CD8-positive, alpha-beta memory T cell (primary cell): ENCODE data around the gene SMIM8. TPM values are rescaled to one million over a fixed set of nuclear protein-coding genes. Genes with fewer than 3 reads are reported as not detected.
"Not testable (repeated sequence)": the region's sequence is repeated elsewhere in the genome, so short reads cannot be mapped to it uniquely, and the experiment has no call there.

ENCODE experiments used
- CTCF ChIA-PET: fragments of 350-600 bp; sonication (Branson Sonifier 250); formaldehyde crosslinking; loops from one replicate; lab custom pipeline; 2021; ENCODE audit warnings: antibody characterized with exemption; lab: Charles Lee
- POLR2A ChIA-PET: fragments of 350-600 bp; sonication (Branson Sonifier 250); formaldehyde crosslinking; loops from one replicate; lab custom pipeline; 2021; ENCODE audit warnings: antibody characterized with exemption; lab: Charles Lee
- DNase-seq, 5 donors: peaks; one replicate each; pipeline versions ENCODE4 v3.0.0 to v3.0.0-alpha.2; 2020 to 2022; ENCODE audit warnings: mixed read lengths in 1 of 5
- H3K27ac ChIP-seq: one replicate; pipeline ENCODE4 v1.7.0; 2013; ENCODE audit warnings: low read depth, mild to moderate bottlenecking, low read length, moderate library complexity
- H3K27me3 ChIP-seq: 2 replicates; pipeline ENCODE4 v1.7.0; 2013; ENCODE audit warnings: low read length, mild to moderate bottlenecking; ENCODE audit not compliant: insufficient read depth, poor library complexity, severe bottlenecking
- H3K36me3 ChIP-seq: 2 replicates; pipeline ENCODE4 v1.7.0; 2013; ENCODE audit warnings: mild to moderate bottlenecking, low read length, moderate library complexity; ENCODE audit not compliant: insufficient read depth
- H3K4me1 ChIP-seq: 2 replicates; pipeline ENCODE4 v1.7.0; 2013; ENCODE audit warnings: mild to moderate bottlenecking, low read length, moderate library complexity; ENCODE audit not compliant: insufficient read depth
- H3K4me3 ChIP-seq: 2 replicates; pipeline ENCODE4 v1.7.0; 2013; ENCODE audit warnings: mild to moderate bottlenecking, low read length
- H3K9me3 ChIP-seq: 2 replicates; pipeline ENCODE4 v1.7.0; 2013; ENCODE audit warnings: mild to moderate bottlenecking, low read length
- H3K27ac Mint-ChIP-seq, 8 donors: one replicate each; pipeline ENCODE4 v1.8.0; 2020 to 2021; ENCODE audit warnings: mixed read lengths in 8 of 8, mild to moderate bottlenecking in 6 of 8, inconsistent platforms in 3 of 8, moderate library complexity in 3 of 8
- H3K27me3 Mint-ChIP-seq, 2 donors: one replicate each; pipeline ENCODE4 v1.8.0; 2020 to 2021; ENCODE audit warnings: mixed read lengths in 2 of 2, mild to moderate bottlenecking in 1 of 2, moderate library complexity in 1 of 2
- H3K36me3 Mint-ChIP-seq, 3 donors: one replicate each; pipeline ENCODE4 v1.8.0; 2020 to 2021; ENCODE audit warnings: mixed read lengths in 3 of 3, inconsistent platforms in 1 of 3, mild to moderate bottlenecking in 1 of 3
- H3K4me1 Mint-ChIP-seq, 3 donors: one replicate each; pipeline ENCODE4 v1.8.0; 2020 to 2021; ENCODE audit warnings: mixed read lengths in 3 of 3, inconsistent platforms in 1 of 3, mild to moderate bottlenecking in 1 of 3
- H3K4me3 Mint-ChIP-seq, 7 donors: one replicate each; pipeline ENCODE4 v1.8.0; 2020 to 2021; ENCODE audit warnings: mixed read lengths in 7 of 7, mild to moderate bottlenecking in 6 of 7, moderate library complexity in 4 of 7, inconsistent platforms in 2 of 7
- H3K9me3 Mint-ChIP-seq, 5 donors: one replicate each; pipeline ENCODE4 v1.8.0; 2020 to 2022; ENCODE audit warnings: mixed read lengths in 5 of 5, mild to moderate bottlenecking in 3 of 5, moderate library complexity in 2 of 5, inconsistent platforms in 1 of 5
- polyA plus RNA-seq: library from polyadenylated mRNA; unstranded; fragments of 300-500 nt; fragmentation: Illumina TruSeq; gene quantifications from one replicate; pipeline ENCODE4 v1.2.3, GENCODE V29; 2021
- total RNA-seq, 2 experiments: library from RNA; stranded (reverse); gene quantifications; one replicate each; pipeline ENCODE4 v1.2.3, GENCODE V29; 2021

Gene SMIM8
- total and polyA plus RNA-seq, 3 experiments from 2014 or later: 7.0 to 16.2 (median 9.4) TPM

DNA sequence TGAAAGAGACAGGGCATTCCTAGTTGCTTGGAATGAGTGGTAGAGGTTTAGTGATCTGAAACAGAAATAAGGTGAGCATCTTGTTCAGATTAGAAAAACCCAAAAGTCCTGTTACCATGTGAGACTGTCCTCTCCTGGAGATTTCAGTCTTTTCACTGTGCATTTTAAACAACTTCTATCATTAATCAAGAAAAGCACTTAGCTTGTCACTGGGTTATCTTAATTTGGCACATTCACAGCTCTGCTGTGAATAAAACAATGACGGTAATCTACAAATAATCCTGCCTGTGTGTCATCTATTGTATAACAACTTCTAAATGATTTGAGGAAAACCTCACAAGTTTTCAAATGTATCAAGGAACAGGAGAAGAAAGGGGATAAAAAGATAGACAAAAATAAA is 9.5 kb upstream of the SMIM8 start:
- H3K36me3 ChIP-seq: no peaks in the 10 kb centered on the region
- ChIA-PET CTCF (interaction anchor here (1.1 to 1.8 kb wide), 2 partner anchors 8 to 9 kb away, joined by 3 to 5 read pairs; no protein-coding TSS in a partner anchor), POLR2A (no interaction called here)
- no peak overlapping the region for H3K4me3 ChIP-seq
- no peaks in the 10 kb centered on the region for H3K9me3 Mint-ChIP-seq
- peaks cover 9 to 32% of the 10 kb centered on the region in 2 donors for H3K27me3 Mint-ChIP-seq
- no peak overlapping the region for H3K4me3 Mint-ChIP-seq
- H3K4me1 ChIP-seq: no peaks in the 10 kb centered on the region
- no peak overlapping the region for H3K27ac Mint-ChIP-seq
- peaks cover 10% of the 10 kb centered on the region for H3K27me3 ChIP-seq
- no peaks in the 10 kb centered on the region for H3K9me3 ChIP-seq
- no peak for DNase-seq
- H3K36me3 Mint-ChIP-seq: no peaks in the 10 kb centered on the region
- no peaks in the 10 kb centered on the region for H3K4me1 Mint-ChIP-seq
- H3K27ac ChIP-seq: no peak overlapping the region

DNA sequence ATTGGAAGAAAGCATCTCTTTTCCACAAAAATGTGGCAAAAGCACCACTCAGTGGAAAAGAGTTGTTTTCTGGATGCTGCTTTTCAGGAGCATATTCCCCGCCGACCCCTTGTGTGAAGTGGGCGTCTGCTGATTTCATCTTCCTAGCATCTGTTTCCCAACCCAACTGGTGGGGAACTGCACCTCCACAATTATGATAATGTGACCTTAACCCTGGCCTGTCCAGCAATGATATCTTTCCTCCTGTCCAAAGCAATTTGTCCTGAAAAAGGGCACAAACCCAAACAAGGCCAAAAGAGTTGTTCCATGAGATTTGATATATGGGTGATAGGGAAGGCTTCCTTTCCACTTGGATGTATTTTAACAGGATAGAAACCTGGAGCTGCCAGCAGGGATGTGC is 7.3 kb upstream of the SMIM8 start:
- Mint-ChIP-seq H3K9me3 (no peaks in the 10 kb centered on the region), H3K27ac (no peak overlapping the region), H3K4me3 (no peak overlapping the region), H3K4me1 (no peaks in the 10 kb centered on the region), H3K36me3 (no peaks in the 10 kb centered on the region), H3K27me3 (peaks cover 11 to 38% of the 10 kb centered on the region in 2 donors)
- Histone ChIP-seq H3K36me3 (no peaks in the 10 kb centered on the region), H3K4me1 (no peaks in the 10 kb centered on the region), H3K27ac (no peak overlapping the region), H3K27me3 (peaks cover 10% of the 10 kb centered on the region), H3K4me3 (no peak overlapping the region), H3K9me3 (no peaks in the 10 kb centered on the region)
- DNase-seq: no peak
- ChIA-PET CTCF (interaction anchor here (0.6 kb wide), 1 partner anchor 135 kb away, joined by 3 read pairs; no protein-coding TSS in a partner anchor), POLR2A (no interaction called here)

- H3K9me3 Mint-ChIP-seq: no peaks in the 10 kb centered on the region
- no peaks in the 10 kb centered on the region for H3K4me1 ChIP-seq
- H3K27ac ChIP-seq: no peak overlapping the region
- H3K9me3 ChIP-seq: no peaks in the 10 kb centered on the region
- POLR2A ChIA-PET: no interaction called here
- no peak for DNase-seq
- peaks cover 0 to 5% (median 0%) of the 10 kb centered on the region in 3 donors for H3K36me3 Mint-ChIP-seq
- H3K4me3 ChIP-seq: no peak overlapping the region
- no peaks in the 10 kb centered on the region for H3K27me3 ChIP-seq
- CTCF ChIA-PET: no interaction called here
- H3K4me3 Mint-ChIP-seq: peak overlapping the region in 1 of 7 donors; percentile 70
- no peaks in the 10 kb centered on the region for H3K36me3 ChIP-seq
- H3K27ac Mint-ChIP-seq: no peak overlapping the region
- H3K27me3 Mint-ChIP-seq: peaks cover 7 to 28% of the 10 kb centered on the region in 2 donors
- peaks cover 12 to 22% (median 14%) of the 10 kb centered on the region in 3 donors for H3K4me1 Mint-ChIP-seq
Observed at GRCh38 chr6:87319271-87319987, 3.0 kb upstream of the SMIM8 start.

DNA sequence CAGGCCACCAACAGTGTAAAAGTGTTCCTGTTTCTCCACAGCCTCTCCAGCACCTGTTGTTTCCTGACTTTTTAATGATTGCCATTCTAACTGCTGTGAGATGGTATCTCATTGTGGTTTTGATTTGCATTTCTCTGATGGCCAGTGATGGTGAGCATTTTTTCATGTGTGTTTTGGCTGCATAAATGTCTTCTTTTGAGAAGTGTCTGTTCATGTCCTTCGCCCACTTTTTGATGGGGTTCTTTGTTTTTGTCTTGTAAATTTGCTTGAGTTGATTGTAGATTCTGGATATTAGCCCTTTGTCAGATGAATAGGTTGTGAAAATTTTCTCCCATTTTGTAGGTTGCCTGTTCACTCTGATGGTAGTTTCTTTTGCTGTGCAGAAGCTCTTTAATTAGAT is 1.5 kb downstream of the SMIM8 start:
- H3K27me3 ChIP-seq, H3K4me3 ChIP-seq, H3K9me3 ChIP-seq, H3K4me1 ChIP-seq, H3K27ac ChIP-seq, CTCF ChIA-PET, POLR2A ChIA-PET, H3K36me3 Mint-ChIP-seq, H3K27me3 Mint-ChIP-seq, H3K36me3 ChIP-seq, H3K27ac Mint-ChIP-seq, H3K9me3 Mint-ChIP-seq, DNase-seq: not testable (repeated sequence)
- peaks cover 18 to 32% (median 18%) of the 10 kb centered on the region in 3 donors for H3K4me1 Mint-ChIP-seq
- peak overlapping the region in 6 of 7 donors; percentile 37 to 99 (median 58) for H3K4me3 Mint-ChIP-seq

GRCh38 chr6:87330961-87331360 is 8.6 kb downstream of the SMIM8 start:
- no peak overlapping the region for H3K27ac Mint-ChIP-seq
- Histone ChIP-seq H3K4me1 (peaks cover 10% of the 10 kb centered on the region), H3K27me3 (no peaks in the 10 kb centered on the region), H3K9me3 (no peaks in the 10 kb centered on the region), H3K4me3 (no peak overlapping the region), H3K27ac (no peak overlapping the region), H3K36me3 (no peaks in the 10 kb centered on the region)
- peaks cover 15 to 36% (median 17%) of the 10 kb centered on the region in 3 donors for H3K4me1 Mint-ChIP-seq
- ChIA-PET POLR2A (no interaction called here), CTCF (no interaction called here)
- no peaks in the 10 kb centered on the region for H3K9me3 Mint-ChIP-seq
- no peak for DNase-seq
- H3K4me3 Mint-ChIP-seq: no peak overlapping the region
- no peaks in the 10 kb centered on the region for H3K27me3 Mint-ChIP-seq
- H3K36me3 Mint-ChIP-seq: peaks cover 6 to 17% (median 10%) of the 10 kb centered on the region in 3 donors

GRCh38 chr6:87333033-87333432 is 10.6 kb downstream of the SMIM8 start:
- H3K4me3 ChIP-seq: no peak overlapping the region
- Mint-ChIP-seq H3K27ac (peak overlapping the region in 2 of 8 donors; percentile 22 to 52), H3K4me3 (no peak overlapping the region), H3K9me3 (no peaks in the 10 kb centered on the region), H3K4me1 (peaks cover 14 to 34% (median 17%) of the 10 kb centered on the region in 3 donors), H3K36me3 (peaks cover 9 to 13% (median 10%) of the 10 kb centered on the region in 3 donors), H3K27me3 (no peaks in the 10 kb centered on the region)
- CTCF ChIA-PET: no interaction called here
- H3K27ac ChIP-seq: no peak overlapping the region
- no peak for DNase-seq
- no peaks in the 10 kb centered on the region for H3K36me3 ChIP-seq
- no peaks in the 10 kb centered on the region for H3K27me3 ChIP-seq
- POLR2A ChIA-PET: no interaction called here
- no peaks in the 10 kb centered on the region for H3K9me3 ChIP-seq
- H3K4me1 ChIP-seq: peaks cover 10% of the 10 kb centered on the region

GRCh38 chr6:87333591-87334181 is 11.3 kb downstream of the SMIM8 start:
- peaks cover 10% of the 10 kb centered on the region for H3K4me1 ChIP-seq
- CTCF ChIA-PET: no interaction called here
- H3K27ac Mint-ChIP-seq: peak overlapping the region in 5 of 8 donors; percentile 7 to 92 (median 37)
- peaks cover 14 to 34% (median 17%) of the 10 kb centered on the region in 3 donors for H3K4me1 Mint-ChIP-seq
- H3K9me3 ChIP-seq: no peaks in the 10 kb centered on the region
- peak in 1 of 5 donors; percentile 10 for DNase-seq
- H3K9me3 Mint-ChIP-seq: no peaks in the 10 kb centered on the region
- H3K4me3 ChIP-seq: no peak overlapping the region
- H3K36me3 Mint-ChIP-seq: peaks cover 10 to 14% (median 13%) of the 10 kb centered on the region in 3 donors
- peak overlapping the region in 2 of 7 donors; percentile 29 to 57 for H3K4me3 Mint-ChIP-seq
- H3K27ac ChIP-seq: no peak overlapping the region
- H3K36me3 ChIP-seq: no peaks in the 10 kb centered on the region
- POLR2A ChIA-PET: no interaction called here
- no peaks in the 10 kb centered on the region for H3K27me3 ChIP-seq
- H3K27me3 Mint-ChIP-seq: no peaks in the 10 kb centered on the region

DNA sequence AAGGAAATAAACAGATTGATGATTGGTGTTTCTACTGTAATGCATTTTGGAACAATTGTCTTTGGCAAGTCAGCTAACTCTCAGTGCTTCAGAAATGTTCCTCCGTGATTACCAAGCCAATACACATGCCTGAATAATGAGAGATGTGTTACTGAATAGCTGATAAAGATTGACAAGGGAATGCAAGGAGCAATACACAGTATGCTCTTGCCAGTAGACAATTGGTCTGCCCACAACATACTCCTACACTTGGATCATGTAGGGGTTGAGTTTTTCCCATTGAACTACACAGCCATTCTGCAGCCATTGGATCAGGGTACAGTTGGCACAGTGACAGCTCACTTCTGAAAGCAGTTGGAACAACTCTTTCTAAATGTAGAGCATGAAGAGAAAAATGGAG is 12.3 kb downstream of the SMIM8 start:
- no peaks in the 10 kb centered on the region for H3K9me3 Mint-ChIP-seq
- H3K4me3 Mint-ChIP-seq: no peak overlapping the region
- H3K36me3 Mint-ChIP-seq: peaks cover 8 to 19% (median 13%) of the 10 kb centered on the region in 3 donors
- no peak overlapping the region for H3K27ac ChIP-seq
- no peak overlapping the region for H3K27ac Mint-ChIP-seq
- no peaks in the 10 kb centered on the region for H3K27me3 Mint-ChIP-seq
- H3K9me3 ChIP-seq: no peaks in the 10 kb centered on the region
- CTCF ChIA-PET: no interaction called here
- no peak overlapping the region for H3K4me3 ChIP-seq
- H3K4me1 Mint-ChIP-seq: peaks cover 13 to 34% (median 17%) of the 10 kb centered on the region in 3 donors
- no peak for DNase-seq
- H3K27me3 ChIP-seq: no peaks in the 10 kb centered on the region
- H3K36me3 ChIP-seq: no peaks in the 10 kb centered on the region
- H3K4me1 ChIP-seq: peaks cover 10% of the 10 kb centered on the region
- POLR2A ChIA-PET: no interaction called here
